Immature natural killer cell (primary cell): Measurements from ENCODE around the gene YIPF1. TPM values are rescaled to one million over a fixed set of nuclear protein-coding genes. Genes with fewer than 3 reads are reported as not detected.

ENCODE experiments used
- DNase-seq, 3 donors: peaks; one replicate each; pipeline ENCODE4 v3.0.0; 2022; ENCODE audit warnings: mixed read lengths in 1 of 3
- H3K27ac Mint-ChIP-seq, 6 donors: one replicate each; pipeline ENCODE4 v1.8.0; 2020; ENCODE audit warnings: mixed read lengths in 6 of 6, mild to moderate bottlenecking in 5 of 6, inconsistent platforms in 4 of 6, moderate library complexity in 3 of 6
- H3K27me3 Mint-ChIP-seq, 3 donors: one replicate each; pipeline ENCODE4 v1.8.0; 2020 to 2021; ENCODE audit warnings: low read depth in 3 of 3, mild to moderate bottlenecking in 3 of 3, mixed read lengths in 3 of 3, moderate library complexity in 3 of 3, inconsistent platforms in 1 of 3
- H3K36me3 Mint-ChIP-seq, 3 donors: one replicate each; pipeline ENCODE4 v1.8.0; 2020; ENCODE audit warnings: mixed read lengths in 3 of 3, inconsistent platforms in 2 of 3, mild to moderate bottlenecking in 2 of 3
- H3K4me1 Mint-ChIP-seq, 2 donors: one replicate each; pipeline ENCODE4 v1.8.0; 2020; ENCODE audit warnings: inconsistent platforms in 2 of 2, mild to moderate bottlenecking in 2 of 2, mixed read lengths in 2 of 2, moderate library complexity in 1 of 2
- H3K4me3 Mint-ChIP-seq, 5 donors: one replicate each; pipeline ENCODE4 v1.8.0; 2020; ENCODE audit warnings: mild to moderate bottlenecking in 5 of 5, mixed read lengths in 5 of 5, inconsistent platforms in 3 of 5, moderate library complexity in 3 of 5
- H3K9me3 Mint-ChIP-seq, 6 donors: one replicate each; pipeline ENCODE4 v1.8.0; 2020; ENCODE audit warnings: mild to moderate bottlenecking in 6 of 6, mixed read lengths in 6 of 6, inconsistent platforms in 4 of 6, moderate library complexity in 3 of 6
- polyA plus RNA-seq, 3 donors: library from polyadenylated mRNA; unstranded; fragments of 300-500 nt; fragmentation: Illumina TruSeq; gene quantifications; one replicate each; pipeline ENCODE4 v1.2.3, GENCODE V29; 2021

YIPF1 gene
- 10 to 100 TPM; 28.7 to 35.7 (median 29.4) TPM for polyA plus RNA-seq

DNA sequence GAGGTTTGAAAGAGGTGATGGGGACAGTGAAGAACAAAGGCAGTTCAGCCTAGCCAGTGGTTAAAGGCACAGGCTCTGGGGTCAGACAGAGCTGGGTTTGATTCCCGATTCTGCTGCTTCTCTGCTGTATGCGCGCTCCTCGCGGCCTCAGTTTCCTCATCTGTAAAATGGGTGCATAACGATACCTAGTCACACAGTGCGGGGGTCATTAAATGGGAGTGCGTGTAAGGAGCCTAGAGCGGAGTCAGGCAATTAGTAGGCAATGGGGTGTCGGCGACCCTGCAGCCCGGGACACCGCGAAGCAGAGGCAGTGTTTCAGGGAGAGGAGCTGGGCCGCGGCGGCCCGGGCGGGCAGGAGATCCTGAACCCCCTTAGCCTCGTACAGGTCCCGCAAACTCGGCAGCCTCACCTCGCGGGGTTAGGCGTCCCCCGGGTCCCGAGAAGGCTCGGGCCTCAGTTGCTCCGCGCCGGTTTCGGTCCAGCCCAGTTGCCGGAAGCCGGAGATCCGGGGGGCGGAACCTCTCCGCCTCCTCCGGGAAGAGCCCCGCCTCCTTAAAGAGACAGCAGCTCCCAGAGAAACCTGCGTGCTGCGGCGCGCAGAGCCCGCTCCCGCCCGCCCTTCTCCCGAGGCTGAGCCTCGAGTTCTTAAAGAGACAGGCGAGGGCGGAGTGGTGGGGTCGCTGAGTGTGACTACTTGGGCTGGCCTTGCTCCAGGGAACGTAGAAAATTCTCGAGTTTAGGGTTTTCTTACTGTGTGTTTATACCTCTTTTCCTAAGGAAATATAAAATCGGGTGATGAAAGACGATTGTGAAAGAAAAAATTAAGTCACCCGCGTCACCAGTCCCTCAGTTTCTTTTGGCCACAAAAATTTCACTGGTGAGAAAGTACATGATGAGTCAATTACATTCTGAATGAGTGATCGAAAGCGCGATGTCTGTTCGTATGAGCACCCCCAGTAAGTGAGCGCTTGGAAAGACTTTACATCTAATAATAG, at the start of gene YIPF1:
YIPF1 (minus strand) TSS at position 494 of the 995 bp plus-strand sequence. CDS start 860 bp downstream, outside the sequence.
- peak within 1 kb of the TSS; percentile 90 to 95 (median 92) for H3K27ac Mint-ChIP-seq
- no peaks in the 10 kb centered on the region for H3K27me3 Mint-ChIP-seq
- no peaks in the 10 kb centered on the region for H3K9me3 Mint-ChIP-seq
- H3K4me3 Mint-ChIP-seq: peak within 1 kb of the TSS; percentile 91 to 98 (median 96)
- DNase-seq: peak; percentile 82 to 86 (median 83)
- peaks cover 3 to 11% (median 10%) of the 10 kb centered on the region in 3 donors for H3K36me3 Mint-ChIP-seq
- H3K4me1 Mint-ChIP-seq: peaks cover 35 to 49% of the 10 kb centered on the region in 2 donors

DNA sequence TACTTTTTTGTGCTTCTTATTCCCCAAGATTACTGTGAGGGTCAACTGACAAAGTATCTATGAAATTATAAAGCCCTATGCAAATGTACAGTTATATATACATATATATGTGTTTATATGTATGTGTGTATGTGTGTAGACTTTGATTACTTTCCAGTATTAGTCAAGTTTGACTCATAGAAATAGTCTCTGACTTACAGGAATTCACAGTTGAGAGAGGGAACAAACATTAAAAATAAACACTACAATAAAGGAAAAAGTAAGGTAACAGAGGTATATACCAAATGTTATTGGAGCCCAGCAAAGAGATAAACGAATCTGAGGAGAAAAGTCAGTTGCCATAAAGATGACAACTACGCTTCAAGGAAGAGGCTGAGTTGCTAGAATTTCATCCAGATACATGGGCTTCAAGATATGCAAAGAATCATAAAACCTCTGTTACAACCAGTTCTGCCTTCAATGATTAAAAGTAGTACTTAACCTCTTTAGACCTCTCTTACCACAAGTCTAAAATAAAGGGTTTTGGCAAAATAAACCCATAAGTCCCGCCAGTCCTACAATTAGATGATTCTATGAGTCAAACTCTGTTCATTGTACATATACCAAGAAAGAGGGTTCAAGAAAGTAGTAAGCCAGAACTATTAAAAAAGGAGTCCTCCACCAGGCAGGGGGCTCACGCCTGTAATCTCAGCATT, 48.7 kb upstream of the YIPF1 start:
- H3K36me3 Mint-ChIP-seq: peaks cover 13 to 35% (median 34%) of the 10 kb centered on the region in 3 donors
- peaks cover 0 to 2% (median 0%) of the 10 kb centered on the region in 3 donors for H3K27me3 Mint-ChIP-seq
- no peak overlapping the region for H3K27ac Mint-ChIP-seq
- peaks cover 17 to 44% of the 10 kb centered on the region in 2 donors for H3K4me1 Mint-ChIP-seq
- H3K9me3 Mint-ChIP-seq: peaks cover 0 to 1% (median 0%) of the 10 kb centered on the region in 6 donors
- H3K4me3 Mint-ChIP-seq: no peak overlapping the region
- DNase-seq: no peak

DNA sequence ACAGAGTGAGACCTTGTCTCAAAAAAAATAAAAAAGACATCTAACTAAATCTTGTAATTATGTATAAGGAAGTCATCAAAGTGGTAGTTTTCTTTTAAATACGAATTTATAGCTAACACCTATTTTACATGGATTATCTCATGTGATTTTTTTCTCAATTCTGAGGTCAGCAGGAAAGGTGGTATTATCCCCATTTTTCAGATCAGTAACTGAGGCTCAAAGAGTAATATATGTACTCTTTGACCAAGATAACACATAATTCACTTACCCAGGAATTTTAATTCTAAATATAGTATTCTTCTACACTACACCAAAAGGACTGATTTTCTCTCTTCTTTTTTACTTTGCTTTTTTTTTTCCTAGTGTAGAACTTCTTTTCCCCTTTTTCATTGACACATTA, 46.8 kb upstream of the YIPF1 start:
- Mint-ChIP-seq H3K27me3 (peaks cover 0 to 3% (median 0%) of the 10 kb centered on the region in 3 donors), H3K36me3 (peaks cover 13 to 36% (median 36%) of the 10 kb centered on the region in 3 donors), H3K9me3 (peaks cover 0 to 2% (median 0%) of the 10 kb centered on the region in 6 donors), H3K27ac (peak overlapping the region in 1 of 6 donors; percentile 40), H3K4me1 (peaks cover 8 to 30% of the 10 kb centered on the region in 2 donors), H3K4me3 (no peak overlapping the region)
- DNase-seq: no peak

DNA sequence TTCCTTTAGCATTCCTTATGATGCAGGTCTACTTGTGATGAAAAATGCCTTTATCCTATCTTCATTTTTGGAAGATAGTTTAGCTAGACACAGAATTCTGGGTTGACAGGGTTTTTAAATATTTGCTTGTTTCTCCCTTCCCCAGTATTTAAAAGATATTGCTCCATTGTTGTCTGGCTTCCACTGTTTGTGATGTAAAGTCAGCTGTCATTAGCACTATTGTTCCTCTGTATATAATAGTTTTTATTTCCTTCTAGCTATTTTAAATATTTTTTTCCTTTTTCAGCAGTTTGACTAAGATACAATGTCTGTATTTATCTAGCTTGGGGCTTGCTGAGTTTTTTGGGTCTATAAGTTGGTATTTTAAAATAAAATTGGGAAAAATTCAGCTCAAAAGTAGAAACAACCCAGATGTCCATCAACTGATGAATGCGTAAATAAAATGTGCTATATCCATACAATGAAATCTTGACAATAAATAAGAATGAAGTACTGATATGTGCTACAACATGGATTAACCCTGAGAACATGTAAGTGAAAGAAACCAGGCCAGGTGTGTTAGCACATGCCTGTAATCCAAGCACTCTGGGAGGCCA, 44.7 kb upstream of the YIPF1 start:
- H3K4me1 Mint-ChIP-seq: peaks cover 6 to 30% of the 10 kb centered on the region in 2 donors
- DNase-seq: no peak
- peaks cover 0 to 3% (median 0%) of the 10 kb centered on the region in 3 donors for H3K27me3 Mint-ChIP-seq
- no peak overlapping the region for H3K4me3 Mint-ChIP-seq
- H3K9me3 Mint-ChIP-seq: peaks cover 0 to 2% (median 0%) of the 10 kb centered on the region in 6 donors
- H3K27ac Mint-ChIP-seq: no peak overlapping the region
- H3K36me3 Mint-ChIP-seq: peaks cover 13 to 38% (median 32%) of the 10 kb centered on the region in 3 donors

DNA sequence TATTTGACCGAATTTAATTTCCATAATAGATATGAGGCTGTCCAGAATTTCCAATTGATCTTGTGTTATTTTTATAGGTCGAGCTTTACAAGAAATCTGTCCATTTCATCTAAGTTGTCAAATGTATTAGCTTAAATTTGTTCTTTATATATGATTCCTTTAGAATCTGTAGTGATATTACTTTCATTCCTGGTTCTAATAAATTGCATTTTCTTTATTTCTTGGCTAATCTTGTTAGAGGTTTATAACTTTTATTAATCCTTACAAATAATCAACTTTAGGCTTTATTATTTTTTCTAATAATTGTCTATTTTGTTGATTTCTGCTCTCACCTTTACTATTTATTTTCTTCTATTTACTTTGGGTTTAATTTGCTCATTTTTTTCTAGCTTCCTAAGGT, 41.9 kb upstream of the YIPF1 start:
- Mint-ChIP-seq H3K4me1 (peaks cover 2 to 13% of the 10 kb centered on the region in 2 donors), H3K9me3 (peaks cover 0 to 2% (median 0%) of the 10 kb centered on the region in 6 donors), H3K36me3 (peaks cover 18 to 41% (median 34%) of the 10 kb centered on the region in 3 donors), H3K4me3 (no peak overlapping the region), H3K27me3 (peaks cover 0 to 3% (median 0%) of the 10 kb centered on the region in 3 donors), H3K27ac (no peak overlapping the region)
- DNase-seq: no peak

DNA sequence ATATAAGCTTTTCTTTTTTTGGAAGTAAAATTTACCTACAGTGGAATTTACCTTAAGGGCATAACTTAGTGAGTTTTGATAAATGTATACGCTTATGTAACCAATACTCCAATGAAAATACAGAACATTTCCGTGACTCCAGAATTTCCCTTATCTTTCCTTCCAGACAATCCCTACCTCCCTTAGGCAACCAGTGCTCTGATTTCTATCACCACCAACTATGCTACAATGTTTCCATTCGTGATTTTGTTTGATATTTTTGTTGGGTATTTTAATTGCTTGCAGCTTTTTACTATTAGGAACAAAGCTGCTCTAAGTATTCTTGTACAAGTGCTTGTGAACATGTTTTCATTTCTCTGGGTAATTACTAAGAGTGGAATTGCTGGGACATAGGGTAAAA, 41.3 kb upstream of the YIPF1 start:
- H3K4me3 Mint-ChIP-seq: no peak overlapping the region
- H3K36me3 Mint-ChIP-seq: peaks cover 18 to 40% (median 34%) of the 10 kb centered on the region in 3 donors
- H3K27ac Mint-ChIP-seq: peak overlapping the region in 2 of 6 donors; percentile 24 to 29
- peaks cover 0 to 2% (median 0%) of the 10 kb centered on the region in 6 donors for H3K9me3 Mint-ChIP-seq
- DNase-seq: no peak
- peaks cover 2 to 13% of the 10 kb centered on the region in 2 donors for H3K4me1 Mint-ChIP-seq
- peaks cover 0 to 3% (median 0%) of the 10 kb centered on the region in 3 donors for H3K27me3 Mint-ChIP-seq

DNA sequence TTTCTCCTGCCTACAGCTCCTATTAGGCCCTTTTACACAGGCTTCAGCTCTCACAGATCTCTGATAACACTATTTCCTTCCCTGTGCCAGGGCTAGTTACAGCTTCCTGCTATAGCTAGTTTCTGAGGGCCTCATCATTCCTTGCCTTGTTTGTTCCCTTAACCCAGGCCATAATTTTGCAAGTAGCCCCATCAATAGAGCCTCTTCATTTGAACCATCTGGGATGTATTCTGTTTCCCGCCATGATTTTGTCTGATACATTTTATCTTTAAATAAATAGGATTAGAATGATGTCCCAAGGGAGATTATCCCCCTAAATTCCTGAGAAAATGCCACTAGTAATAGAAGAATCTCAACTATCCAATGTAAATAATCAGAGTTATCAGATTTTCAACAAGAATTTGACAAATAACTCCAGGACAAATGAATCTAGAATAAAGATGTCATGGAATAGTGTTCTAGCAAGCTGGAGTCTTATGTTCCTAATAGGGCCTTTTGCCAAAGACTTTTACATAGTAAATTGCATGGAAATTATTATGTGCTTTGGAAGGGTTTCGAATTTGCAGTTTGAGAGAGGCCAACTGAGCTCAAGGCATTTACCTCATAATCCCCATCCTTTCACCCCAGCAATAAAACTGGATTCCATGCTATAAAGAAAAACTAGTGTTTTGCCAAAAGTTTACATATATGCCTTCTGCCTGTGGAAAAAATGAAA, 39.8 kb upstream of the YIPF1 start:
- peaks cover 2 to 13% of the 10 kb centered on the region in 2 donors for H3K4me1 Mint-ChIP-seq

DNA sequence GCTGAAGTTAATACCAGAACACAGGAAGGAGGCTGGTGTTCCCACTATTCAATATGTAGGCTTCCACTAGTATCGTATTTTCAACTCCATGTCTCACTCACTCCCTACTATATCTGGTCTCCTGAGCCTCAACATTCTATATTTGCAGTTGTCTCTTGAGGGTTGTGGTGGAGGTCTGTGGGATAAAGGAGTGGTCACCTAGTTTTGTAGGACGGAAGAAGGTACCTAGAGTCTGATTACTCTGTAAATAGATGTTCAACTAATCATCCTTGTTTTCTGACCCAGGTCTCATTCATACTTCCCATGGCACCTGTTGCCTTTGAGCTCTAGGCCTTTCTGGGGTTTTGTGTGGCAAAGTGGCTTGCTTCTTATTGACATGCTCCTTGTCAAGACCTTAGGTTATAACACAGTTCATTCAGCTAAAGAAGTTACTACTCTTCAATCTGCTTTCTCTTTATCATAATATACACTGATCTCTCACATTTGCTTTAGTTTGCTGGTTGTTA, 37.8 kb upstream of the YIPF1 start:
- H3K4me1 Mint-ChIP-seq: peaks cover 2 to 13% of the 10 kb centered on the region in 2 donors
- H3K4me3 Mint-ChIP-seq: no peak overlapping the region
- H3K9me3 Mint-ChIP-seq: no peaks in the 10 kb centered on the region
- peak overlapping the region in 4 of 6 donors; percentile 5 to 24 (median 20) for H3K27ac Mint-ChIP-seq
- DNase-seq: no peak
- H3K27me3 Mint-ChIP-seq: no peaks in the 10 kb centered on the region
- peaks cover 23 to 37% (median 28%) of the 10 kb centered on the region in 3 donors for H3K36me3 Mint-ChIP-seq

More for the DNA sequence above, 39.8 kb upstream of the YIPF1 start:
- Mint-ChIP-seq H3K27ac (peak overlapping the region in 2 of 6 donors; percentile 45 to 68), H3K27me3 (peaks cover 0 to 2% (median 0%) of the 10 kb centered on the region in 3 donors), H3K4me3 (no peak overlapping the region), H3K9me3 (peaks cover 0 to 2% (median 0%) of the 10 kb centered on the region in 6 donors), H3K36me3 (peaks cover 18 to 37% (median 30%) of the 10 kb centered on the region in 3 donors)
- DNase-seq: no peak

DNA sequence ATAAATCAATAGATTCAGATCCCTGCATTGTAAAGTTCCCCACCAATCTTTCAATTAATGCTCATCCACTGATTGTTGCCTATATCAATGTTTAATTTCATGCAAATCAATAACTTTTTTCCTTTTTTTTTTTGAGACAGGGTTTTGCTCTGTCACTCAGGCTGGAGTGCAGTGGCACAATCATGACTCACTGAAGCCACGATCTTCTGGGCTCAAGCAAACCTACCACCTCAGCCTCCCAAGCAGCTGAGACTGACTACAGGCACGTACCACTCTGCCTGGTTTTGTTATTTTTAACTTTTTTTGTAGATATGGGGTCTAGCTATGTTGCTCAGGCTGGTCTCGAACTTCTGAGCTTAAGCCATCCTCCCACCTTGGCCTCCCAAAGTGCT, 30.1 kb upstream of the YIPF1 start:
- Mint-ChIP-seq H3K27me3 (no peaks in the 10 kb centered on the region), H3K36me3 (peaks cover 10 to 34% (median 14%) of the 10 kb centered on the region in 3 donors), H3K4me1 (peaks cover 5 to 19% of the 10 kb centered on the region in 2 donors), H3K4me3 (no peak overlapping the region), H3K27ac (peak overlapping the region in 5 of 6 donors; percentile 7 to 84 (median 19)), H3K9me3 (no peaks in the 10 kb centered on the region)
- DNase-seq: no peak

DNA sequence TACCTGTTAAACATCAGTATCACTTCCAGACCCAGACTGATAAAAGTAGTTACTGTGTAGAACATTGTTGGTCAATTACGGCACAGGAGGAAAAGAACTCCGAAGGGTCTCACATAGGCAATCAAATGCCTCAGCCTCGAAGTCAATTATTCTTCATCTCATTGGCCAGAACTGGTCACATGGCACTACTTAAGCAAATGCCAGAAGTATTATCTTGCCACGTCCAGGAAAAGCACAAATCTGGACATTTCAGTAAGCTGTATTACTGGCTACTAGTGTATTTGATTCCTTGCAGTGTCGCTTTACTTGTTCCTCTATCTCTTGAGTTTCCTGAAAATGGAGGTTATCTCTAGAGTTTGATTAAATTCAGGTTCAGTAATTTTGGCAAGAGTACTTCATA, 28.7 kb upstream of the YIPF1 start:
- Mint-ChIP-seq H3K27ac (no peak overlapping the region), H3K4me3 (no peak overlapping the region), H3K4me1 (peaks cover 5 to 19% of the 10 kb centered on the region in 2 donors), H3K36me3 (peaks cover 4 to 31% (median 10%) of the 10 kb centered on the region in 3 donors), H3K9me3 (no peaks in the 10 kb centered on the region), H3K27me3 (no peaks in the 10 kb centered on the region)
- no peak for DNase-seq

DNA sequence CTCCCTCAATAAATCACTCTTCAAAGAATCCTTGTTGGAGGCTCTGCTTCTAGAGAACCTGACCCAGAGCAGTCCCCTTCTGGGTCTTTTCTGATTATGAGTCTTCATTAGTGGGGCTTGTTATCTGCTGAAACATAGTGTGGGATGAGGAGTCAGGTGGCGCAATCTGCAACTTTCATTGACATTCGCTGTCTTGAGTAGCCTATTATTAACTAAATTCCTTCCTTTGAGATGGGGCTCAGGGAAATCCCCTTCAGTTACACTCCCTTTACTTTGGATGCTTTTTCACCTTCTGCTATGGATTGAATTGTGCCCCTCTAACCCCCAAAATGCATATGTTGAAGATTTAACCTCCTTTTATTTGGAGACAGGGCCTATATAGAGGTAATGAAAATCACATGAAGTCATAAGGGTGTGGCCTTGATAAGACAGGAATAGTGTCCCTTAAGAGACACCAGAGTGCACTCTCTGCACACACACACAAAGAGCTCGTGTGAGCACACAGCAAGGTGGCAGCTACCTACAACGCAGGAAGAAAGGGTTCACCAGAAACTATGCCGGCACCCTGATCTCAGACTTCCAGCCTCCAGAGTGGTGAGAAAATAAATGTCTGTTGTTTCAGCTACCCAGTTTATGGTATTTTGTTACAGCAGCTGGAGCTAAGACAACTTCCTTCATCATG, 23.9 kb upstream of the YIPF1 start:
- Mint-ChIP-seq H3K27ac (no peak overlapping the region), H3K9me3 (no peaks in the 10 kb centered on the region), H3K4me3 (no peak overlapping the region), H3K36me3 (peaks cover 3 to 21% (median 5%) of the 10 kb centered on the region in 3 donors), H3K4me1 (peaks cover 3 to 13% of the 10 kb centered on the region in 2 donors), H3K27me3 (peaks cover 0 to 3% (median 0%) of the 10 kb centered on the region in 3 donors)
- DNase-seq: no peak

DNA sequence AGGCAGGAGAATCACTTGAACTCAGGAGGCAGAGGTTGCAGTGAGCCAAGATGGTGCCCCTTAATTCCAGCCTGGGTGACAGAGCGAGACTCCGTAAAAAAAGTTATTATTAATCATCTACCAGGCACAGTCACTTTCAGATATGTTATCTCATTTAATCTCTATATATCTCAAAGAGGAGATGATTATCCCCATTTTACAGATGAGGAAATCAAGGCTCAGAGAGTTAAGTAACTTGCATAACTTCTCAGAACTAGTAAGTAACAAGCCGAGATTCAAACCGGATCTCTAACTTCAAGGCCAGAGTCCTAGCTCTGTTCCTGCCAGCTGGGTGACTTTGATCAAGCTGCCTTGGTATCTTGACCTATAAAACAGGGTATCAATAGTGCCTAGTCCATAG, 21.8 kb upstream of the YIPF1 start:
- Mint-ChIP-seq H3K4me1 (peaks cover 1 to 7% of the 10 kb centered on the region in 2 donors), H3K4me3 (no peak overlapping the region), H3K36me3 (peaks cover 3 to 11% (median 5%) of the 10 kb centered on the region in 3 donors), H3K27ac (no peak overlapping the region), H3K9me3 (no peaks in the 10 kb centered on the region), H3K27me3 (peaks cover 0 to 3% (median 0%) of the 10 kb centered on the region in 3 donors)
- DNase-seq: no peak
